ENCODE data around the gene VIPR2.

GRCh38 chr7:158987691-158988090 lies 157.0 kb downstream of the VIPR2 start:
- TF ChIP-seq ZNF274 (IDR thresholded peaks at IDR 0.05; ENCODE audit: low read depth, low read length): no peak
- TF ChIP-seq YY1 (IDR thresholded peaks at IDR 0.05; ENCODE audit: insufficient read depth, insufficient read length): no peak

Data from NT2/D1 (cell line).